ENCODE measurements around the gene FRAT2. TPM values are rescaled to one million over a fixed set of nuclear protein-coding genes. Genes with fewer than 3 reads are reported as not detected.
A peak's percentile ranks its signal among the peaks of the same experiment; 100 is the strongest.

Gene FRAT2
- total and polyA plus RNA-seq, 10 of the 15 experiments (the other 5 are each of a cell fraction or from before 2014, with no cell fraction given), result 0.69 to 5.9 (median 3.8) TPM

GRCh38 chr10:97292097-97292861, 42.2 kb downstream of the FRAT2 start, which contains the start of gene ARHGAP19 (continued):
- peak; percentile 13; the same call in 1 of the 2 replicates for TF ChIP-seq ZNF384 (IDR thresholded peaks at IDR 0.05; ENCODE audit: borderline replicate concordance, low read depth, low read length)
- TF ChIP-seq NFIC (IDR thresholded peaks at IDR 0.05; ENCODE audit: low read depth, low read length), result no peak
- TF ChIP-seq YY1 (IDR thresholded peaks at IDR 0.05; ENCODE audit: low read depth, low read length), result peak; percentile 90
- TF ChIP-seq, protein P1, sequence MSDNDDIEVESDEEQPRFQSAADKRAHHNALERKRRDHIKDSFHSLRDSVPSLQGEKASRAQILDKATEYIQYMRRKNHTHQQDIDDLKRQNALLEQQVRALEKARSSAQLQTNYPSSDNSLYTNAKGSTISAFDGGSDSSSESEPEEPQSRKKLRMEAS (IDR thresholded peaks at IDR 0.05; ENCODE audit: low read depth, low read length), result 0 out of 2 replicates have a peak, but pooled peaks have one; percentile 33
- TF ChIP-seq NR2F1 (conservative IDR thresholded peaks at IDR 0.05), result 0 out of 2 replicates have a peak, but pooled peaks have one; percentile 48
- TF ChIP-seq SIN3A (IDR thresholded peaks at IDR 0.05; ENCODE audit: low read depth, low read length), result peak; percentile 69
- TF ChIP-seq ATF2 (IDR thresholded peaks at IDR 0.05; ENCODE audit: low read length), result no peak
- peak; percentile 59; the same call in 1 of the 2 replicates for TF ChIP-seq MXI1 (IDR thresholded peaks at IDR 0.05; ENCODE audit: low read depth, low read length)
- peak; percentile 67; the same call in 1 of the 2 replicates for TF ChIP-seq GABPA (IDR thresholded peaks at IDR 0.05; ENCODE audit: low read depth)
- no peak for TF ChIP-seq PAX8 (IDR thresholded peaks at IDR 0.05)
- no peak for TF ChIP-seq ZNF592 (IDR thresholded peaks at IDR 0.05)
- TF ChIP-seq SRF (IDR thresholded peaks at IDR 0.05; ENCODE audit: low read depth in 2 of 2, low read length in 2 of 2), result no peak
- TF ChIP-seq NFYA (IDR thresholded peaks at IDR 0.05; ENCODE audit: borderline replicate concordance, low read depth, low read length), result peak; percentile 66
- 0 out of 2 replicates have a peak, but pooled peaks have one; percentile 69 for TF ChIP-seq NBN (IDR thresholded peaks at IDR 0.05)
- peak; percentile 16 for TF ChIP-seq ELK1 (IDR thresholded peaks at IDR 0.05; ENCODE audit: low read depth, low read length)
- TF ChIP-seq RB1 (IDR thresholded peaks at IDR 0.05; ENCODE audit: borderline replicate concordance), result peak; percentile 90; the same call in 1 of the 2 replicates
- TF ChIP-seq SMAD5 (IDR thresholded peaks at IDR 0.05; ENCODE audit: low read depth), result no peak
- TF ChIP-seq EGR1 (IDR thresholded peaks at IDR 0.05; ENCODE audit: borderline replicate concordance in 1 of 2, low read depth in 2 of 2, low read length in 2 of 2), result peak in 1 of 2 experiments; percentile 50; a peak in 1 of 3 replicates
- TF ChIP-seq SIX5 (IDR thresholded peaks at IDR 0.05; ENCODE audit: low read depth, low read length, severe bottlenecking), result peak; percentile 91
- peak; percentile 11; the same call in 1 of the 2 replicates for TF ChIP-seq TARDBP (IDR thresholded peaks at IDR 0.05; ENCODE audit: borderline replicate concordance)
- TF ChIP-seq TCF12 (IDR thresholded peaks at IDR 0.05; ENCODE audit: low read depth, low read length), result 0 out of 2 replicates have a peak, but pooled peaks have one; percentile 2
- TF ChIP-seq NR2C1 (IDR thresholded peaks at IDR 0.05), result peak; percentile 69
- TF ChIP-seq NFXL1 (IDR thresholded peaks at IDR 0.05; ENCODE audit: borderline replicate concordance), result no peak
- TF ChIP-seq MEF2B (IDR thresholded peaks at IDR 0.05; ENCODE audit: partially characterized antibody, poor library complexity, severe bottlenecking), result no peak
